H9 (cell line): Measurements from ENCODE around the gene PRR23E. TPM values are rescaled to one million over a fixed set of nuclear protein-coding genes. Genes with fewer than 3 reads are reported as not detected.

ENCODE experiments used
- DNase-seq: peaks from one replicate; pipeline ENCODE4 v3.0.0-alpha.2; 2017
- H2AFZ ChIP-seq: one replicate; pipeline ENCODE4 v1.6.1; 2013; ENCODE audit warnings: mild to moderate bottlenecking, low read length, control low read depth, moderate library complexity
- H2AK5ac ChIP-seq: 2 replicates; pipeline ENCODE4 v1.6.1; 2013; ENCODE audit warnings: low read length, control low read depth, mixed read lengths; ENCODE audit not compliant: insufficient read length
- H2BK120ac ChIP-seq: one replicate; pipeline ENCODE4 v1.6.1; 2013; ENCODE audit warnings: low read depth, mild to moderate bottlenecking, low read length, control low read depth, inconsistent platforms; ENCODE audit not compliant: poor library complexity, severe bottlenecking
- H2BK12ac ChIP-seq: 2 replicates; pipeline ENCODE4 v1.6.1; 2013; ENCODE audit warnings: low read length, control low read depth, mixed read lengths, low read depth; ENCODE audit not compliant: insufficient read length
- H2BK15ac ChIP-seq: 2 replicates; pipeline ENCODE4 v1.6.1; 2013; ENCODE audit warnings: low read depth, low read length, control low read depth
- H2BK20ac ChIP-seq: one replicate; pipeline ENCODE4 v1.6.1; 2013; ENCODE audit warnings: low read depth, mild to moderate bottlenecking, low read length, control low read depth, inconsistent platforms; ENCODE audit not compliant: poor library complexity, severe bottlenecking
- H2BK5ac ChIP-seq: 2 replicates; pipeline ENCODE4 v1.6.1; 2013; ENCODE audit warnings: low read length, control low read depth, mixed read lengths; ENCODE audit not compliant: insufficient read length
- H3K14ac ChIP-seq: 2 replicates; pipeline ENCODE4 v1.6.1; 2013; ENCODE audit warnings: low read length, control low read depth; ENCODE audit not compliant: insufficient read depth
- H3K18ac ChIP-seq: 2 replicates; pipeline ENCODE4 v1.6.1; 2013; ENCODE audit warnings: low read depth, mild to moderate bottlenecking, mixed read lengths, low read length, control low read depth; ENCODE audit not compliant: insufficient read length
- H3K23ac ChIP-seq: 2 replicates; pipeline ENCODE4 v1.6.1; 2013; ENCODE audit warnings: low read length, control low read depth, mixed read lengths, low read depth; ENCODE audit not compliant: insufficient read length
- H3K23me2 ChIP-seq: 2 replicates; pipeline ENCODE4 v1.6.1; 2013; ENCODE audit warnings: low read depth, mild to moderate bottlenecking, mixed read lengths, low read length, control low read depth; ENCODE audit not compliant: insufficient read length, poor library complexity, severe bottlenecking
- H3K27ac ChIP-seq: 2 replicates; pipeline ENCODE4 v1.5.1; 2013; ENCODE audit warnings: low read length, control low read depth, mixed read lengths, low read depth; ENCODE audit not compliant: insufficient read length
- H3K27me3 ChIP-seq: 2 replicates; pipeline ENCODE4 v1.6.1; 2013; ENCODE audit warnings: low read length, control low read depth, inconsistent platforms; ENCODE audit not compliant: insufficient read depth
- H3K4ac ChIP-seq: 2 replicates; pipeline ENCODE4 v1.6.1; 2013; ENCODE audit warnings: low read depth, mild to moderate bottlenecking, control low read depth, inconsistent platforms, low read length, moderate library complexity
- H3K4me1 ChIP-seq: 2 replicates; pipeline ENCODE4 v1.6.1; 2013; ENCODE audit warnings: low read length, control low read depth, inconsistent platforms; ENCODE audit not compliant: insufficient read depth
- H3K4me2 ChIP-seq: 2 replicates; pipeline ENCODE4 v1.6.1; 2013; ENCODE audit warnings: low read length, control low read depth, mixed read lengths; ENCODE audit not compliant: insufficient read length, insufficient read depth
- H3K56ac ChIP-seq: 2 replicates; pipeline ENCODE4 v1.6.1; 2013; ENCODE audit warnings: low read depth, mild to moderate bottlenecking, mixed read lengths, low read length, control low read depth; ENCODE audit not compliant: insufficient read length
- H3K79me1 ChIP-seq: 2 replicates; pipeline ENCODE4 v1.6.1; 2013; ENCODE audit warnings: low read depth, mild to moderate bottlenecking, moderate library complexity, low read length, control low read depth, inconsistent platforms; ENCODE audit not compliant: insufficient read depth, poor library complexity, severe bottlenecking
- H3K79me2 ChIP-seq: 2 replicates; pipeline ENCODE4 v1.6.1; 2013; ENCODE audit warnings: low read length, control low read depth, inconsistent platforms; ENCODE audit not compliant: insufficient read depth
- H3K9ac ChIP-seq: 2 replicates; pipeline ENCODE4 v1.6.1; 2013; ENCODE audit warnings: low read length, control low read depth, mixed read lengths; ENCODE audit not compliant: insufficient read length; ENCODE audit errors: extremely low read depth
- H3K9me3 ChIP-seq: one replicate; pipeline ENCODE4 v1.6.1; 2013; ENCODE audit warnings: low read depth, low read length, inconsistent platforms; ENCODE audit not compliant: control insufficient read depth
- H3T11ph ChIP-seq: one replicate; pipeline ENCODE4 v1.6.1; 2013; ENCODE audit warnings: mild to moderate bottlenecking, low read length, control low read depth, inconsistent platforms
- H4K20me1 ChIP-seq: one replicate; pipeline ENCODE4 v1.6.1; 2013; ENCODE audit not compliant: control insufficient read depth, insufficient read length, insufficient read depth
- H4K5ac ChIP-seq: 2 replicates; pipeline ENCODE4 v1.6.1; 2013; ENCODE audit warnings: low read depth, mild to moderate bottlenecking, mixed read lengths, low read length, control low read depth; ENCODE audit not compliant: insufficient read length
- H4K8ac ChIP-seq: replicated peaks from 2 replicates; pipeline ENCODE4 v1.6.1; 2013; ENCODE audit warnings: low read length, control low read depth, mixed read lengths, low read depth; ENCODE audit not compliant: insufficient read length
- H4K91ac ChIP-seq: 2 replicates; pipeline ENCODE4 v1.6.1; 2013; ENCODE audit warnings: low read depth, mild to moderate bottlenecking, moderate library complexity, mixed read lengths, low read length, control low read depth; ENCODE audit not compliant: insufficient read length
- H3K27ac Mint-ChIP-seq, 3 experiments: 2 replicates in 2 of 3; 3 replicates in 1 of 3; pipeline ENCODE4 v1.8.0; 2020 to 2021; ENCODE audit warnings: mixed read lengths in 3 of 3, mild to moderate bottlenecking in 1 of 3, moderate library complexity in 1 of 3
- H3K27me3 Mint-ChIP-seq: 2 replicates; pipeline ENCODE4 v1.8.0; 2021; ENCODE audit warnings: low read depth, mild to moderate bottlenecking, moderate library complexity, mixed read lengths
- H3K36me3 Mint-ChIP-seq, 3 experiments: 2 replicates in 2 of 3; 3 replicates in 1 of 3; pipeline ENCODE4 v1.8.0; 2020 to 2021; ENCODE audit warnings: low read depth in 3 of 3, mixed read lengths in 3 of 3; ENCODE audit not compliant: insufficient read depth in 1 of 3
- H3K4me1 Mint-ChIP-seq, 2 experiments: 2 replicates each; pipeline ENCODE4 v1.8.0; 2020; ENCODE audit warnings: mixed read lengths in 2 of 2
- H3K4me3 Mint-ChIP-seq, 2 experiments: 2 replicates in 1 of 2; 3 replicates in 1 of 2; pipeline ENCODE4 v1.8.0; 2020 to 2021; ENCODE audit warnings: mild to moderate bottlenecking in 2 of 2, mixed read lengths in 2 of 2, moderate library complexity in 1 of 2
- H3K9me3 Mint-ChIP-seq, 2 experiments: 2 replicates in 1 of 2; 3 replicates in 1 of 2; pipeline ENCODE4 v1.8.0; 2020; ENCODE audit warnings: mild to moderate bottlenecking in 2 of 2, mixed read lengths in 2 of 2, moderate library complexity in 1 of 2
- whole genome bisulfite sequencing: extraction: QIAGEN DNeasy Blood & Tissue Kit; methylation state at CpG from one replicate; pipeline ENCODE4 v1.1.7; 2013; ENCODE audit warnings: missing lambda C conversion rate, low lambda C conversion rate, mixed read lengths; ENCODE audit not compliant: insufficient read length; ENCODE audit errors: extremely low coverage; 5-methylcytosine and 5-hydroxymethylcytosine counted together
- total RNA-seq: library from RNA; stranded (reverse); gene quantifications from 2 replicates; pipeline ENCODE4 v1.2.1, GENCODE V29; 2021
- TF ChIP-seq, protein P1 (sequence below): fragments of 200-600 bp; sonication (generic); conservative IDR thresholded peaks from 3 replicates; pipeline ENCODE4 v1.8.0; 2021; ENCODE audit warnings: antibody characterized with exemption, mild to moderate bottlenecking

Gene PRR23E
- total RNA-seq, 1 experiment from 2014 or later = not detected

DNA sequence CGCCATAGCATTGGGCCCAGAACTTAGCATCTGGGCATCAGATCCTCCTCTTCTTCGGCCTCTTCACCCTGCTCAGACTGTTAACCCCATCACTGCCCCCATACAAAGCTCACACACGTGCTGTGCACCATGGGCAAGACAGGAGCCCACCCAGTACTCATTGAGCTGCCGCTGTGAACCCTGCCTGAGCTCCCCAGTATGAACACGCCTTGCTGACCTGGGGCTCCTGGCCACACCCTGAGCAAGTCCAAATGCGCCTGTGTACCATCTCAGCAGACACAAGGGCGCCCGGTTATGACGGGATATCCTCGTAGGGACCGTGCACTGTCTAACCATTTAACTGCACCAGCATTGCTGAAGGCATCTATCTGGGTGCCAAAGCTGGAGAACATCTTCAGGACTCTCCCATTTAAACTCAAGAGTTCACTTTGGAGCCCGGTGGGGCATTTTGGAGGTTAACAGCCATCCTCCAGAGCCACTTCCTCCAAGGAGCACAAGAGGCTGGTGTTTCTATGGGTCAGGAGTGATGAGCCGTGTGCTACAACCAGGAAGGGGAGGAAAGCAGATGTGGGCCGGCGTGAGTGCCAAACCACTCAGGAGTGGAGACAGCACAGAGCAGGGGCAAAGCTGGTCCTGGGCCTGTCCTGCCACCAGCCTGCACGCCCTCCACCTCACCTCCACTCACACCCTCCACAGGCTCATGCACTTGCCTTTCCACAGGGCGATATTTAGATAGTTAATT, 12.1 kb downstream of the PRR23E start:
- H2BK5ac ChIP-seq = no peak overlapping the region
- Mint-ChIP-seq H3K36me3 (no peaks in the 10 kb centered on the region), H3K27ac (no peak overlapping the region; a peak in 1 of 7 replicates), H3K4me1 (peaks cover 7 to 11% of the 10 kb centered on the region in 2 experiments), H3K4me3 (no peak overlapping the region), H3K9me3 (peaks cover 2 to 9% of the 10 kb centered on the region in 2 experiments; a peak in 4 of 5 replicates), H3K27me3 (peaks cover 4% of the 10 kb centered on the region; the same call in 1 of the 2 replicates)
- H4K91ac ChIP-seq = no peak overlapping the region
- no peak overlapping the region for H3K18ac ChIP-seq
- no peak overlapping the region for H2BK12ac ChIP-seq
- H4K8ac ChIP-seq = no peak overlapping the region
- no peaks in the 10 kb centered on the region for H4K20me1 ChIP-seq
- H3K27ac ChIP-seq = no peak overlapping the region
- no CpG with 5 or more reads among the region's 17 CpGs for WGBS
- no peak overlapping the region for H3K23ac ChIP-seq
- DNase-seq = peak; percentile 18
- H4K5ac ChIP-seq = no peak overlapping the region
- H3K14ac ChIP-seq = no peak overlapping the region
- H3K4ac ChIP-seq = no peak overlapping the region
- H3K4me1 ChIP-seq = no peaks in the 10 kb centered on the region
- no peaks in the 10 kb centered on the region for H3K27me3 ChIP-seq
- H3T11ph ChIP-seq = no peak overlapping the region
- no peaks in the 10 kb centered on the region for H3K9me3 ChIP-seq
- H2BK120ac ChIP-seq = no peak overlapping the region
- TF ChIP-seq, protein P1, sequence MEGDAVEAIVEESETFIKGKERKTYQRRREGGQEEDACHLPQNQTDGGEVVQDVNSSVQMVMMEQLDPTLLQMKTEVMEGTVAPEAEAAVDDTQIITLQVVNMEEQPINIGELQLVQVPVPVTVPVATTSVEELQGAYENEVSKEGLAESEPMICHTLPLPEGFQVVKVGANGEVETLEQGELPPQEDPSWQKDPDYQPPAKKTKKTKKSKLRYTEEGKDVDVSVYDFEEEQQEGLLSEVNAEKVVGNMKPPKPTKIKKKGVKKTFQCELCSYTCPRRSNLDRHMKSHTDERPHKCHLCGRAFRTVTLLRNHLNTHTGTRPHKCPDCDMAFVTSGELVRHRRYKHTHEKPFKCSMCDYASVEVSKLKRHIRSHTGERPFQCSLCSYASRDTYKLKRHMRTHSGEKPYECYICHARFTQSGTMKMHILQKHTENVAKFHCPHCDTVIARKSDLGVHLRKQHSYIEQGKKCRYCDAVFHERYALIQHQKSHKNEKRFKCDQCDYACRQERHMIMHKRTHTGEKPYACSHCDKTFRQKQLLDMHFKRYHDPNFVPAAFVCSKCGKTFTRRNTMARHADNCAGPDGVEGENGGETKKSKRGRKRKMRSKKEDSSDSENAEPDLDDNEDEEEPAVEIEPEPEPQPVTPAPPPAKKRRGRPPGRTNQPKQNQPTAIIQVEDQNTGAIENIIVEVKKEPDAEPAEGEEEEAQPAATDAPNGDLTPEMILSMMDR = no peak
- no peak overlapping the region for H3K9ac ChIP-seq
- H2AFZ ChIP-seq = no peak overlapping the region
- no peaks in the 10 kb centered on the region for H3K79me1 ChIP-seq
- no peak overlapping the region for H2AK5ac ChIP-seq
- H3K56ac ChIP-seq = no peak overlapping the region
- no peaks in the 10 kb centered on the region for H3K23me2 ChIP-seq
- H2BK15ac ChIP-seq = no peak overlapping the region
- no peak overlapping the region for H3K4me2 ChIP-seq
- H2BK20ac ChIP-seq = no peak overlapping the region
- H3K79me2 ChIP-seq = no peaks in the 10 kb centered on the region
